Hematopoietic multipotent progenitor cell treated with erythropoietin and hydrocortisone succinate and interleukin-3 and kit ligand, for 4 days (in vitro differentiated cells): ENCODE data around the gene ALPL.
"Not testable (repeated sequence)": the region's sequence is repeated elsewhere in the genome, so short reads cannot be mapped to it uniquely, and the experiment has no call there.

Experiments used
- DNase-seq: peaks from one replicate; pipeline ENCODE4 v3.0.0-alpha.2; 2015

ALPL gene

GRCh38 chr1:21508580-21509350 lies 458 bp upstream of the ALPL start:
- DNase-seq, result peak; percentile 83

- DNase-seq, result no peak
Measured at GRCh38 chr1:21510113-21510493, 880 bp downstream of the ALPL start.

- DNase-seq, result no peak
Measured at GRCh38 chr1:21510885-21511578, 1.8 kb downstream of the ALPL start.

GRCh38 chr1:21511579-21512522 lies 2.6 kb downstream of the ALPL start:
- no peak for DNase-seq

- DNase-seq, result no peak
Measured at GRCh38 chr1:21514245-21514644, 5.0 kb downstream of the ALPL start.

GRCh38 chr1:21517161-21517589 lies 8.0 kb downstream of the ALPL start:
- no peak for DNase-seq

GRCh38 chr1:21517660-21518480 lies 8.6 kb downstream of the ALPL start:
- DNase-seq, result no peak

GRCh38 chr1:21518774-21519455 lies 9.7 kb downstream of the ALPL start:
- no peak for DNase-seq

GRCh38 chr1:21519486-21520070 lies 10.4 kb downstream of the ALPL start:
- not testable (repeated sequence) for DNase-seq

- DNase-seq, result no peak
Measured at GRCh38 chr1:21520899-21521716, 11.9 kb downstream of the ALPL start.

GRCh38 chr1:21521717-21522060 lies 12.5 kb downstream of the ALPL start:
- DNase-seq, result no peak

- no peak for DNase-seq
Measured at GRCh38 chr1:21522525-21523038, 13.4 kb downstream of the ALPL start.

- no peak for DNase-seq
Measured at GRCh38 chr1:21523297-21523813, 14.1 kb downstream of the ALPL start.

- DNase-seq, result no peak
Measured at GRCh38 chr1:21524220-21524619, 15.0 kb downstream of the ALPL start.

- DNase-seq, result no peak
Measured at GRCh38 chr1:21524686-21525339, 15.6 kb downstream of the ALPL start.

GRCh38 chr1:21525340-21525717 lies 16.1 kb downstream of the ALPL start:
- no peak for DNase-seq

GRCh38 chr1:21526441-21526840 lies 17.2 kb downstream of the ALPL start:
- DNase-seq, result no peak

GRCh38 chr1:21530368-21531016 lies 21.3 kb downstream of the ALPL start:
- DNase-seq, result no peak

GRCh38 chr1:21531241-21531640 lies 22.0 kb downstream of the ALPL start:
- DNase-seq, result peak; percentile 91
